Adrenal gland (tissue), 12 donors: ENCODE results near the gene SOX9. TPM values are rescaled to one million over a fixed set of nuclear protein-coding genes. Genes with fewer than 3 reads are reported as not detected.
A peak's percentile ranks its signal among the peaks of the same experiment; 100 is the strongest.

Experiments used
- DNase-seq, 7 donors: peaks; one replicate each; pipeline ENCODE4 v3.0.0-alpha.2; 2019 to 2020
- H3K27ac ChIP-seq, 5 donors: fragments of 200-600 bp; sonication (generic) in 4 of 5; 1 replicate in 3 of 5; 2 replicates in 2 of 5; pipeline versions ENCODE4 v1.5.1 to v1.8.0; 2016 to 2020; ENCODE audit warnings: mild to moderate bottlenecking in 1 of 5
- H3K27me3 ChIP-seq: fragments of 200-600 bp; 2 replicates; pipeline ENCODE4 v1.8.0; 2021
- H3K36me3 ChIP-seq, 2 donors: fragments of 200-600 bp; replicated peaks in 1 of 2; 1 replicate in 1 of 2; 2 replicates in 1 of 2; pipeline versions ENCODE4 v1.5.1 to v1.8.0; 2018 to 2022
- H3K4me1 ChIP-seq, 2 donors: fragments of 200-600 bp; replicated peaks in 1 of 2; 1 replicate in 1 of 2; 2 replicates in 1 of 2; pipeline versions ENCODE4 v1.5.1 to v1.8.0; 2018 to 2021
- H3K4me3 ChIP-seq, 4 donors: fragments of 200-600 bp; sonication (generic) in 3 of 4; one replicate each; pipeline ENCODE4 v1.5.1; 2016 to 2018
- H3K9me3 ChIP-seq, 3 donors: fragments of 200-600 bp; sonication (generic) in 1 of 3; replicated peaks in 1 of 3; 1 replicate in 2 of 3; 2 replicates in 1 of 3; pipeline versions ENCODE4 v1.5.1 to v1.8.0; 2016 to 2021
- POLR2A ChIP-seq, 2 donors: fragments of 450-650 bp; IDR thresholded peaks; one replicate each; pipeline ENCODE4 v1.6.1; 2017; ENCODE audit warnings: antibody characterized with exemption in 2 of 2, mild to moderate bottlenecking in 2 of 2, moderate library complexity in 1 of 2
- WGBS, 4 donors: extraction: QIAGEN DNeasy Blood & Tissue Kit in 2 of 4; methylation state at CpG; one replicate each; pipeline versions ENCODE4 v1.1.5 to v1.1.7; 2013 to 2017; 5-methylcytosine and 5-hydroxymethylcytosine counted together
- intact Hi-C, 2 donors: fragments of 100-400 bp; cut with DNase I; formaldehyde crosslinking; loops; one replicate each; pipeline versions ENCODE4 v1.14.1 to v1.15.0; 2022 to 2023
- polyA plus RNA-seq, 3 donors: library from polyadenylated mRNA; stranded (reverse); fragments of 200-250 nt in 2 of 3; fragments of 350-450 nt in 1 of 3; fragmentation: Illumina TruSeq in 1 of 3; extraction: RNeasy Lipid Tissue Mini Kit (QIAGEN cat#74804) in 1 of 3; gene quantifications; one replicate each; pipeline ENCODE4 v1.2.3, GENCODE V29; 2013 to 2014
- total RNA-seq, 9 donors: library from RNA; depleted of rRNA in 4 of 9; stranded (reverse); fragments of >200 nt in 4 of 9; fragments of 120-200 nt in 1 of 9; fragmentation: NEBNext Ultra II Directional in 1 of 9; extraction: Animal tissue kit (Norgen Biotek cat#: 25700) in 1 of 9; gene quantifications; one replicate each; pipeline versions ENCODE4 v1.1.0 to v1.2.4, GENCODE V29; 2013 to 2023
- TF ChIP-seq, protein P1 (sequence below), 6 experiments: fragments of 450-650 bp in 4 of 6; fragments of 200-600 bp in 2 of 6; sonication (generic) in 1 of 6; IDR thresholded peaks; 1 replicate in 5 of 6; 2 replicates in 1 of 6; pipeline versions ENCODE4 v1.5.1 to v1.8.0; 2016 to 2021; ENCODE audit warnings: antibody characterized with exemption in 6 of 6, mild to moderate bottlenecking in 2 of 6, moderate library complexity in 1 of 6
- donor health status: healthy with polysubstance abuse.
- donor health status: Bipolar disorder and iron deficiency.
- donor health status: DM: yes; HTN: yes; CAD: no.
- donor health status: DM: no; HTN: no; CAD: no.
- donor health status: DM: no; HTN: no; CAD: no.
- donor health status: DM: yes; HTN: yes; CAD: no.

Gene SOX9
- total and polyA plus RNA-seq, 12 donors = 0.22 to 8.9 (median 4.5) TPM

DNA sequence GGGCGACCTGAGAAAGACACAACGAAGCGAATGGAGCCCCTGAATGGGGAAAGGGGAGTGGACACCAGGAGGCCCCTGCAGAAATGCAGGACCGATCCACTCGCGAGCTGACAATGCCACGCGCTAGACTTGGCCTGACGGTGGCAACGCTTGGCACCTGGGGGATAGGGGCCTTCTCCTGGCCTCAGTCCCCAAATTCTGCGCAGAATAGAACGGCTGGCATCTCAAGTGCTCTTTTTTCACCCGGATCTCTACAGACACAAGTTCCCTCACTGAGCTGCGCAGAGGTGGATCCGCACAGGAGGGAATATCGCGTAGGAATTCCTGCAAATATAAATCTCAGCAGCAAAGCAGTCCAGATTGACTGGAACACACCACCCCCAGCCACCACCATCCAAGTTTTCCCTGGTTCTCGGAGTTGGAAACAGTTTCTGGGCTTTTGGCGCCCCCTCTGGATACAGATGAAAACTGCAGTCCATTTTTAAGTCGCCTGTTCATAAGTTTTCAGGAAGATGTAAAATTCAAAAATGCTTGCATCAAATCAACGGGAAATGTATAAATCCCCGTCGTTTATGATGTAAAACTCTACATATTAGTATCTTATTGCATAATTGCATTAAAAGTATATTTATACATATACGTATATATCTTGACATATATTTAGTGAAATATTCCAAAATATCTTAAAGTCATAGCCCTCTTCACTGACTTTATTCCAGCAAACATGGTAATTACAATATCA, 2.3 kb upstream of the SOX9 start:
- no peak for TF ChIP-seq POLR2A (IDR thresholded peaks at IDR 0.05)
- TF ChIP-seq, protein P1, sequence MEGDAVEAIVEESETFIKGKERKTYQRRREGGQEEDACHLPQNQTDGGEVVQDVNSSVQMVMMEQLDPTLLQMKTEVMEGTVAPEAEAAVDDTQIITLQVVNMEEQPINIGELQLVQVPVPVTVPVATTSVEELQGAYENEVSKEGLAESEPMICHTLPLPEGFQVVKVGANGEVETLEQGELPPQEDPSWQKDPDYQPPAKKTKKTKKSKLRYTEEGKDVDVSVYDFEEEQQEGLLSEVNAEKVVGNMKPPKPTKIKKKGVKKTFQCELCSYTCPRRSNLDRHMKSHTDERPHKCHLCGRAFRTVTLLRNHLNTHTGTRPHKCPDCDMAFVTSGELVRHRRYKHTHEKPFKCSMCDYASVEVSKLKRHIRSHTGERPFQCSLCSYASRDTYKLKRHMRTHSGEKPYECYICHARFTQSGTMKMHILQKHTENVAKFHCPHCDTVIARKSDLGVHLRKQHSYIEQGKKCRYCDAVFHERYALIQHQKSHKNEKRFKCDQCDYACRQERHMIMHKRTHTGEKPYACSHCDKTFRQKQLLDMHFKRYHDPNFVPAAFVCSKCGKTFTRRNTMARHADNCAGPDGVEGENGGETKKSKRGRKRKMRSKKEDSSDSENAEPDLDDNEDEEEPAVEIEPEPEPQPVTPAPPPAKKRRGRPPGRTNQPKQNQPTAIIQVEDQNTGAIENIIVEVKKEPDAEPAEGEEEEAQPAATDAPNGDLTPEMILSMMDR (IDR thresholded peaks at IDR 0.05) = peak; percentile 66 to 90 (median 77)
- Histone ChIP-seq H3K27me3 (peaks cover 63% of the 10 kb centered on the region), H3K4me3 (no peak overlapping the region), H3K36me3 (no peaks in the 10 kb centered on the region), H3K27ac (no peak overlapping the region), H3K9me3 (no peaks in the 10 kb centered on the region), H3K4me1 (peaks cover 4 to 28% of the 10 kb centered on the region in 2 donors)
- WGBS, 4 donors = 0 to 4% (median 2%) methylated on average over 15 to 24 of the region's 24 CpGs
- intact Hi-C loops = loop anchor here in 1 of 2 donors (10.0 kb wide), 3 partner anchors 416 to 1474 kb away; no protein-coding TSS in a partner anchor
- DNase-seq = peak; percentile 48 to 81 (median 67)

DNA sequence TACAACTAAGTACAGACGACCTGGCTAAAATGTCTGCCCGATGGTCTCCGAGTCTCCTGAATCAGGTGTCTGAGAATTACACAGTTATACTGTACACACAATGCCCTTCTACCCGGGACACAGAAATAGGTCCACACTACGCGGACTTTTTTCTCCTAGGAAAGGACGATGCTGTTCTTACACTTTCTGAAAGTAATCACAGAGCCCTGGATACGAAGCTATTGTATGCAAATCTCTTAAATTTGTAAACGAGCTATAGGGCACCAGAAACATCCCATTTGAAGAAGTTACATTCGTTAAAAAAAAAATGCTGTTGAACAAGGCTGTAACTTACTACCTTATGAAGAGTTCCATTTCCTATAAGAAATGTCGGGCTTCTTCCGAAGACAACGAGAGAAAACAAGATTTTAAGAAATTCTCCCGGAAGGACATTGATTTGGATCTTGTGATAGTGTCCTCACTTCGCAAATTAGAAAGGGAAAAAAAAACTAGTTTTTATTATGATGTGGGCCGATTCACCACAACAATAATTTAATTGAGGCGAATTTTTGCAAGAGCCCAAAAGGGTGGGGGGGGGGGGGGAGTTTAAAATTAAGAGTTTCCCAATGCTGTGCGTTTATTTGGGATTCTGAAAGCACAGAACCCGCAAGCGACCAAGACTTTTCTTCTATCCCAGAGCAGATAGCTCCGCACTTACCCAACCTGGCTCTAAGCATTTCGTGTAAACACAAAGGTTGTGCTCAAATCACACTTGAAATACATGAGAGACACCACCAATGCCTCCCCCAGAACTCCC, 1.5 kb upstream of the SOX9 start:
- Histone ChIP-seq H3K4me1 (peaks cover 4 to 28% of the 10 kb centered on the region in 2 donors), H3K4me3 (no peak overlapping the region), H3K27ac (peak overlapping the region in 1 of 5 donors; percentile 78), H3K36me3 (no peaks in the 10 kb centered on the region), H3K27me3 (peaks cover 58% of the 10 kb centered on the region), H3K9me3 (no peaks in the 10 kb centered on the region)
- no peak for DNase-seq
- intact Hi-C loops = loop anchor here in 1 of 2 donors (10.0 kb wide), 3 partner anchors 416 to 1474 kb away; no protein-coding TSS in a partner anchor
- TF ChIP-seq POLR2A (IDR thresholded peaks at IDR 0.05) = no peak
- TF ChIP-seq, protein P1 (IDR thresholded peaks at IDR 0.05) = no peak
- WGBS, 4 donors = 21 to 37% (median 27%) methylated on average over 22 of the region's 22 CpGs

DNA sequence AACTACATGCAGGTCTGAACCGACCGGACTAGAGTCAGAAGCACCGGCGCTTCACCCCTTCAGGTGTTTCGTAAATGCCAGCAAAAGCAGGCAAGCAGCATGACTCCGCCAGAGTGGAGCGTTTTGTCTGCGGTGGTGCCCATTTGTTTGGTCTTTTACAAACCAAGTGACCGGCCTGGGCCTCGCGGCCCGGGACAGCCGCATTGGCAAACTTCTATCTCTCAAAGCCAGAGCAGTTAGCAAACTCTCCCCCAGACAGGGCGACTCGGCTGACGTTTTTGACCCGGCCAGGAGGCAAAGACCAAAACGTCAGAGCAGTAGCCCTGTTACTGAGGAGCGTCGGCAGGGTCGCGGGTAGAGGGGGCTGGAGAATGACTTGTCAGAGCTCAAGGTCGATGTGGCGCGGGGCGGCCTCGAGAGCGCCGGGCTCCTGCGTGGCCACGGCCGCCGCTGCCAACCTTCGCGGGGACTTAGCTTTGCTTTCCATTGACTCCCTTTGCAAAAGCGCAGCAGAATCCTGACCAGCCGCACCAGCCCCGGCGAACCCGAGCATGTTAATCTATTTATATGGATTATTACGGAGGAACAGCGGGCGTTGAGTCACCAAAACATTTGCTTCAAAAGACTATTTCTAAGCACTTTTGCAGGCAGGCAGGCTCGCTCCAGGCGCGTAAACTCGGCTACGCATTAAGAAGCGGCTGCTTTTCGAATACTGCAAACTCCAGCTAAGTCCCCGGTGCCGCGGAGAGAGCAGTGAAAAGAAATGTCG, 763 bp upstream of the SOX9 start:
- whole genome bisulfite sequencing, 4 donors = 7 to 16% (median 8%) methylated on average over 26 to 54 of the region's 54 CpGs
- Histone ChIP-seq H3K9me3 (no peaks in the 10 kb centered on the region), H3K27me3 (peaks cover 62% of the 10 kb centered on the region), H3K36me3 (no peaks in the 10 kb centered on the region), H3K4me3 (peak overlapping the region in 2 of 4 donors; percentile 5 to 59), H3K4me1 (peaks cover 4 to 28% of the 10 kb centered on the region in 2 donors), H3K27ac (peak overlapping the region in 1 of 5 donors; percentile 78)
- peak; percentile 19 to 62 (median 40) for DNase-seq
- intact Hi-C loops = loop anchor here in 1 of 2 donors (5.0 to 10.0 kb wide), 4 partner anchors 415 to 1475 kb away; no protein-coding TSS in a partner anchor
- TF ChIP-seq, protein P1 (IDR thresholded peaks at IDR 0.05) = no peak
- TF ChIP-seq POLR2A (IDR thresholded peaks at IDR 0.05) = no peak
